Measurements from ENCODE around the gene BTBD16.

DNA sequence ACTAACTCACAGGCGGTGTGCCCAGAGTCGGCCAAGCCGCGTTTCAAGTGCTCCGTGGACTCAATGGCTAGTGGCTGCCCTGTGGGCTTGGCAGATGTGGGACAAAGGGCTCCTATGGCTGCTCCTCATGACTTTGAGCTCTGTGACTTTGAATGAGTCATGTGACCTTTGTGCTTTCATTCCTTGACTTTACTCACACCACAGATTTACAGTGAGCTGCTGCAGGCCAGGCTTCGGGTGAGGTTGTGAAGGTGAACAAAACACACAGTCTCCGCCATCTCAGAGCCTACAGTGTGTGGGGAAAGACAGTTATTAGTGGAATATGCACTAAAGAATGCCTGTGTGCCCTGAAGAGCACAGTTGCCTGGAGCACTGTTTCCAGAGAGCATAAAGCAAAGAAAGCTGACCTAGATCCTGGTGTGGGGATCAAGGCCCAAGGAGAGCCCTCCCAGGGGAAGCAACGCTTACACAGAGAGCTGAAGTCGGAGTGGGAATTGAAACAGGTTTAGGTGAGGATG lies 73.7 kb downstream of the BTBD16 start:
- TF ChIP-seq EP300 (IDR thresholded peaks at IDR 0.05), result no peak
- TF ChIP-seq, protein P1, sequence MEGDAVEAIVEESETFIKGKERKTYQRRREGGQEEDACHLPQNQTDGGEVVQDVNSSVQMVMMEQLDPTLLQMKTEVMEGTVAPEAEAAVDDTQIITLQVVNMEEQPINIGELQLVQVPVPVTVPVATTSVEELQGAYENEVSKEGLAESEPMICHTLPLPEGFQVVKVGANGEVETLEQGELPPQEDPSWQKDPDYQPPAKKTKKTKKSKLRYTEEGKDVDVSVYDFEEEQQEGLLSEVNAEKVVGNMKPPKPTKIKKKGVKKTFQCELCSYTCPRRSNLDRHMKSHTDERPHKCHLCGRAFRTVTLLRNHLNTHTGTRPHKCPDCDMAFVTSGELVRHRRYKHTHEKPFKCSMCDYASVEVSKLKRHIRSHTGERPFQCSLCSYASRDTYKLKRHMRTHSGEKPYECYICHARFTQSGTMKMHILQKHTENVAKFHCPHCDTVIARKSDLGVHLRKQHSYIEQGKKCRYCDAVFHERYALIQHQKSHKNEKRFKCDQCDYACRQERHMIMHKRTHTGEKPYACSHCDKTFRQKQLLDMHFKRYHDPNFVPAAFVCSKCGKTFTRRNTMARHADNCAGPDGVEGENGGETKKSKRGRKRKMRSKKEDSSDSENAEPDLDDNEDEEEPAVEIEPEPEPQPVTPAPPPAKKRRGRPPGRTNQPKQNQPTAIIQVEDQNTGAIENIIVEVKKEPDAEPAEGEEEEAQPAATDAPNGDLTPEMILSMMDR (IDR thresholded peaks at IDR 0.05), result no peak
- TF ChIP-seq POLR2A (IDR thresholded peaks at IDR 0.05), result no peak

Measured in stomach (tissue), 4 donors.